HepG2 (cell line): Measurements from ENCODE around the gene ORC6. TPM values are rescaled to one million over a fixed set of nuclear protein-coding genes. Genes with fewer than 3 reads are reported as not detected.
A peak's percentile ranks its signal among the peaks of the same experiment; 100 is the strongest.

Source experiments
- IKZF1 ChIP-seq: fragments of 450-650 bp; IDR thresholded peaks from 2 replicates; pipeline ENCODE4 v1.7.1; 2016
- ISL2 ChIP-seq: sonication (generic); formaldehyde crosslinking; IDR thresholded peaks from 2 replicates; pipeline ENCODE4 v1.5.0; 2020; ENCODE audit warnings: missing genetic modification reagents
- PHF21A ChIP-seq: sonication (generic); formaldehyde crosslinking; IDR thresholded peaks from 2 replicates; pipeline ENCODE4 v1.5.0; 2020; ENCODE audit warnings: mild to moderate bottlenecking, missing genetic modification reagents
- SIN3A ChIP-seq: IDR thresholded peaks from 2 replicates; pipeline ENCODE4 v1.6.1; 2011; ENCODE audit warnings: low read depth, mild to moderate bottlenecking, control low read depth, low read length, borderline replicate concordance
- ZNF280D ChIP-seq: sonication (generic); formaldehyde crosslinking; IDR thresholded peaks from 2 replicates; pipeline ENCODE4 v1.5.1; 2020; ENCODE audit warnings: mild to moderate bottlenecking, missing genetic modification reagents
- ZNF546 ChIP-seq: sonication (generic); formaldehyde crosslinking; conservative IDR thresholded peaks from 2 replicates; pipeline ENCODE4 v1.8.1; 2023; ENCODE audit warnings: mild to moderate bottlenecking, missing genetic modification reagents
- ZNF644 ChIP-seq: IDR thresholded peaks from 2 replicates; pipeline ENCODE4 v1.6.1; 2016; ENCODE audit warnings: low read depth
- ZNF747 ChIP-seq: sonication (generic); formaldehyde crosslinking; IDR thresholded peaks from 2 replicates; pipeline ENCODE4 v1.8.1; 2023; ENCODE audit warnings: missing genetic modification reagents, mild to moderate bottlenecking, borderline replicate concordance
- ZNF761 ChIP-seq: sonication (generic); formaldehyde crosslinking; conservative IDR thresholded peaks from 2 replicates; pipeline ENCODE4 v1.4.0; 2020; ENCODE audit warnings: mild to moderate bottlenecking, missing genetic modification reagents
- ZSCAN30 ChIP-seq: sonication (generic); formaldehyde crosslinking; IDR thresholded peaks from 2 replicates; pipeline ENCODE4 v1.5.0; 2020; ENCODE audit warnings: mild to moderate bottlenecking, missing genetic modification reagents
- polyA plus RNA-seq, 8 experiments: library from polyadenylated mRNA; depleted of rRNA in 3 of 8; stranded (reverse) in 7 of 8; unstranded in 1 of 8; fragments of >200 nt; fragmentation: Illumina TruSeq in 4 of 8; extraction: Trizol in 4 of 8; gene quantifications; 2 replicates each; pipeline versions ENCODE4 v1.2.1 to v1.2.3, GENCODE V29; 2011 to 2016; ENCODE audit warnings: low read depth in 4 of 8, missing spikeins in 1 of 8, mixed read lengths in 1 of 8; ENCODE audit not compliant: insufficient read depth in 1 of 8
- total RNA-seq, 5 experiments: library from RNA; depleted of rRNA; stranded (reverse); fragments of >200 nt; fragmentation: Illumina TruSeq; extraction: Trizol; gene quantifications; 2 replicates each; pipeline ENCODE4 v1.2.3, GENCODE V29; 2016; ENCODE audit warnings: low read depth in 1 of 5
- TF ChIP-seq, protein P1 (sequence below): sonication (generic); formaldehyde crosslinking; IDR thresholded peaks from 2 replicates; pipeline ENCODE4 v1.4.0; 2020; ENCODE audit warnings: mild to moderate bottlenecking, missing genetic modification reagents
- TF ChIP-seq, protein P2 (sequence below): sonication (generic); formaldehyde crosslinking; IDR thresholded peaks from 2 replicates; pipeline ENCODE4 v1.4.0; 2020; ENCODE audit warnings: missing genetic modification reagents, borderline replicate concordance
- TF ChIP-seq, protein P3 (sequence below): sonication (generic); formaldehyde crosslinking; conservative IDR thresholded peaks from 2 replicates; pipeline ENCODE4 v1.4.0; 2020; ENCODE audit warnings: missing genetic modification reagents
- TF ChIP-seq, protein P4 (sequence below): sonication (generic); formaldehyde crosslinking; IDR thresholded peaks from 2 replicates; pipeline ENCODE4 v1.5.0; 2020; ENCODE audit warnings: mild to moderate bottlenecking, missing genetic modification reagents

Gene ORC6
- total and polyA plus RNA-seq, 2 of the 13 experiments (the other 11 are each of a cell fraction or from before 2014, with no cell fraction given) = 34.2 to 69.8 TPM

DNA sequence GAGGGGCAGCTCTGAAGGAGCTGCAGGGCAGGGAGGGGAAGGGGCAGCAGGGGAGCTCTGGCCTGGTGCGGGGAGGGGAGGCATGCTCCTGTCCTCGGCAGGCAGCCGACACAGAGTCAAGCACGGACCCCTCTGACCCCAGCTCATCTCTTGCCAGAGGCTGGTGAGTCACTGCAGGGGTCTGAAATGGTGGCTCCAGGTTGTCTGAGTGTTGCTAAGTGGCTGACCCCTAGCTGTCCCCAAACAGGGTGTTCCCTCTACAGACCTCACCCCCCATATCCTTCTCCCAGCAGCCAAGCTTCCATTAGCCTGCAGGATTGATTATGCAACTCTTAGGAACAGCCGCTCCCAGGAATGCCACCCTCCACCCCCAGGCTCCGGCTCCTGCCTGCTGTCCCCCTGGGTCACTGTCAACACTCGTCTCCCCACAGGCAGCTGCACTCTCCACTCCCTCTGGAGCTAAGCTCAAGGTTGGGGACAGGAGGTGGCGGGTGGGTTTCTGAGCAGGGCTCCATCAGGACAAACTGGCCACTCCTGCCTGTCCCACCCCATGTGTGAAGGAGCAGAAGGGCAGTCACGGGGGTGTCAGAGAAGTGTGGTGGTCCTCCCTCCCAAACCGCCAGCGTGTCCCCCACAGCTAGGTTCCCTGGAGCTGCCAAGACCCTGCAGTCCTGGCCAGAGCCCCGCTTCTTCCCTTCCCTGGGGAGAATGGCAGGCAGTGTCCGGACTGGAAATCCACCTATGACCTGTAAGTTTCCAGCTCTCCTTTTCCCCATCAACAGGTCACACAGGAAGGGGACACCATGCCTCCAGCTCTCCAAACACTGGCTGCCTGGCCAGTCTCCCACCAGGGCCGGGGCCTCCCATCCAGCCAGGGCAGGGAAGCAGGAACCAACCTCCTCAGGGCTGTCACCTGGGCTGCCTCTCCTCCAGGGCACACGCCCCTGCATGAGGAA is 57.6 kb downstream of the ORC6 start (continued):
- TF ChIP-seq SIN3A (peak; percentile 48; the same call in 1 of the 2 replicates), PHF21A (CRISPR knock-in tag) (0 out of 2 replicates have a peak, but pooled peaks have one; percentile 43), ZNF761 (CRISPR knock-in tag) (no peak), ZSCAN30 (CRISPR knock-in tag) (no peak), IKZF1 (no peak), ISL2 (CRISPR knock-in tag) (0 out of 2 replicates have a peak, but pooled peaks have one; percentile 20), ZNF280D (peak; percentile 31; the same call in 1 of the 2 replicates), ZNF644 (CRISPR knock-in tag) (peak; percentile 67; the same call in 1 of the 2 replicates), ZNF546 (CRISPR knock-in tag) (no peak), ZNF747 (CRISPR knock-in tag) (no peak)
- TF ChIP-seq, protein P1, sequence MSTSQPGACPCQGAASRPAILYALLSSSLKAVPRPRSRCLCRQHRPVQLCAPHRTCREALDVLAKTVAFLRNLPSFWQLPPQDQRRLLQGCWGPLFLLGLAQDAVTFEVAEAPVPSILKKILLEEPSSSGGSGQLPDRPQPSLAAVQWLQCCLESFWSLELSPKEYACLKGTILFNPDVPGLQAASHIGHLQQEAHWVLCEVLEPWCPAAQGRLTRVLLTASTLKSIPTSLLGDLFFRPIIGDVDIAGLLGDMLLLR (CRISPR knock-in tag) = no peak
- TF ChIP-seq, protein P2, sequence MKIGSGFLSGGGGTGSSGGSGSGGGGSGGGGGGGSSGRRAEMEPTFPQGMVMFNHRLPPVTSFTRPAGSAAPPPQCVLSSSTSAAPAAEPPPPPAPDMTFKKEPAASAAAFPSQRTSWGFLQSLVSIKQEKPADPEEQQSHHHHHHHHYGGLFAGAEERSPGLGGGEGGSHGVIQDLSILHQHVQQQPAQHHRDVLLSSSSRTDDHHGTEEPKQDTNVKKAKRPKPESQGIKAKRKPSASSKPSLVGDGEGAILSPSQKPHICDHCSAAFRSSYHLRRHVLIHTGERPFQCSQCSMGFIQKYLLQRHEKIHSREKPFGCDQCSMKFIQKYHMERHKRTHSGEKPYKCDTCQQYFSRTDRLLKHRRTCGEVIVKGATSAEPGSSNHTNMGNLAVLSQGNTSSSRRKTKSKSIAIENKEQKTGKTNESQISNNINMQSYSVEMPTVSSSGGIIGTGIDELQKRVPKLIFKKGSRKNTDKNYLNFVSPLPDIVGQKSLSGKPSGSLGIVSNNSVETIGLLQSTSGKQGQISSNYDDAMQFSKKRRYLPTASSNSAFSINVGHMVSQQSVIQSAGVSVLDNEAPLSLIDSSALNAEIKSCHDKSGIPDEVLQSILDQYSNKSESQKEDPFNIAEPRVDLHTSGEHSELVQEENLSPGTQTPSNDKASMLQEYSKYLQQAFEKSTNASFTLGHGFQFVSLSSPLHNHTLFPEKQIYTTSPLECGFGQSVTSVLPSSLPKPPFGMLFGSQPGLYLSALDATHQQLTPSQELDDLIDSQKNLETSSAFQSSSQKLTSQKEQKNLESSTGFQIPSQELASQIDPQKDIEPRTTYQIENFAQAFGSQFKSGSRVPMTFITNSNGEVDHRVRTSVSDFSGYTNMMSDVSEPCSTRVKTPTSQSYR (CRISPR knock-in tag) = peak; percentile 63; the same call in 1 of the 2 replicates
- TF ChIP-seq, protein P3, sequence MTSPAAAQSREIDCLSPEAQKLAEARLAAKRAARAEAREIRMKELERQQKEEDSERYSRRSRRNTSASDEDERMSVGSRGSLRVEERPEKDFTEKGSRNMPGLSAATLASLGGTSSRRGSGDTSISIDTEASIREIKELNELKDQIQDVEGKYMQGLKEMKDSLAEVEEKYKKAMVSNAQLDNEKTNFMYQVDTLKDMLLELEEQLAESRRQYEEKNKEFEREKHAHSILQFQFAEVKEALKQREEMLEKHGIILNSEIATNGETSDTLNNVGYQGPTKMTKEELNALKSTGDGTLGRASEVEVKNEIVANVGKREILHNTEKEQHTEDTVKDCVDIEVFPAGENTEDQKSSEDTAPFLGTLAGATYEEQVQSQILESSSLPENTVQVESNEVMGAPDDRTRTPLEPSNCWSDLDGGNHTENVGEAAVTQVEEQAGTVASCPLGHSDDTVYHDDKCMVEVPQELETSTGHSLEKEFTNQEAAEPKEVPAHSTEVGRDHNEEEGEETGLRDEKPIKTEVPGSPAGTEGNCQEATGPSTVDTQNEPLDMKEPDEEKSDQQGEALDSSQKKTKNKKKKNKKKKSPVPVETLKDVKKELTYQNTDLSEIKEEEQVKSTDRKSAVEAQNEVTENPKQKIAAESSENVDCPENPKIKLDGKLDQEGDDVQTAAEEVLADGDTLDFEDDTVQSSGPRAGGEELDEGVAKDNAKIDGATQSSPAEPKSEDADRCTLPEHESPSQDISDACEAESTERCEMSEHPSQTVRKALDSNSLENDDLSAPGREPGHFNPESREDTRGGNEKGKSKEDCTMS = no peak
- TF ChIP-seq, protein P4, sequence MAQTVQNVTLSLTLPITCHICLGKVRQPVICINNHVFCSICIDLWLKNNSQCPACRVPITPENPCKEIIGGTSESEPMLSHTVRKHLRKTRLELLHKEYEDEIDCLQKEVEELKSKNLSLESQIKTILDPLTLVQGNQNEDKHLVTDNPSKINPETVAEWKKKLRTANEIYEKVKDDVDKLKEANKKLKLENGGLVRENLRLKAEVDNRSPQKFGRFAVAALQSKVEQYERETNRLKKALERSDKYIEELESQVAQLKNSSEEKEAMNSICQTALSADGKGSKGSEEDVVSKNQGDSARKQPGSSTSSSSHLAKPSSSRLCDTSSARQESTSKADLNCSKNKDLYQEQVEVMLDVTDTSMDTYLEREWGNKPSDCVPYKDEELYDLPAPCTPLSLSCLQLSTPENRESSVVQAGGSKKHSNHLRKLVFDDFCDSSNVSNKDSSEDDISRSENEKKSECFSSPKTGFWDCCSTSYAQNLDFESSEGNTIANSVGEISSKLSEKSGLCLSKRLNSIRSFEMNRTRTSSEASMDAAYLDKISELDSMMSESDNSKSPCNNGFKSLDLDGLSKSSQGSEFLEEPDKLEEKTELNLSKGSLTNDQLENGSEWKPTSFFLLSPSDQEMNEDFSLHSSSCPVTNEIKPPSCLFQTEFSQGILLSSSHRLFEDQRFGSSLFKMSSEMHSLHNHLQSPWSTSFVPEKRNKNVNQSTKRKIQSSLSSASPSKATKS = no peak
